OCI-LY1 (cell line): ENCODE results near the gene EMID1.

Source experiments
- EZH2 ChIP-seq: fragments of 200-600 bp; sonication (generic), shearing (Covaris generic); IDR thresholded peaks from 2 replicates; pipeline ENCODE4 v1.8.0; 2017; ENCODE audit warnings: borderline replicate concordance, mixed run types, mild to moderate bottlenecking, antibody characterized with exemption, low read length, moderate library complexity, mixed read lengths
- TF ChIP-seq, protein P1 (sequence below): fragments of 200-600 bp; sonication (generic), shearing (Covaris generic); IDR thresholded peaks from 2 replicates; pipeline ENCODE4 v1.5.1; 2017; ENCODE audit warnings: mild to moderate bottlenecking, antibody characterized with exemption, low read length, moderate library complexity, mixed read lengths

GRCh38 chr22:29194184-29194583 lies 11.5 kb upstream of the EMID1 start:
- TF ChIP-seq, protein P1, sequence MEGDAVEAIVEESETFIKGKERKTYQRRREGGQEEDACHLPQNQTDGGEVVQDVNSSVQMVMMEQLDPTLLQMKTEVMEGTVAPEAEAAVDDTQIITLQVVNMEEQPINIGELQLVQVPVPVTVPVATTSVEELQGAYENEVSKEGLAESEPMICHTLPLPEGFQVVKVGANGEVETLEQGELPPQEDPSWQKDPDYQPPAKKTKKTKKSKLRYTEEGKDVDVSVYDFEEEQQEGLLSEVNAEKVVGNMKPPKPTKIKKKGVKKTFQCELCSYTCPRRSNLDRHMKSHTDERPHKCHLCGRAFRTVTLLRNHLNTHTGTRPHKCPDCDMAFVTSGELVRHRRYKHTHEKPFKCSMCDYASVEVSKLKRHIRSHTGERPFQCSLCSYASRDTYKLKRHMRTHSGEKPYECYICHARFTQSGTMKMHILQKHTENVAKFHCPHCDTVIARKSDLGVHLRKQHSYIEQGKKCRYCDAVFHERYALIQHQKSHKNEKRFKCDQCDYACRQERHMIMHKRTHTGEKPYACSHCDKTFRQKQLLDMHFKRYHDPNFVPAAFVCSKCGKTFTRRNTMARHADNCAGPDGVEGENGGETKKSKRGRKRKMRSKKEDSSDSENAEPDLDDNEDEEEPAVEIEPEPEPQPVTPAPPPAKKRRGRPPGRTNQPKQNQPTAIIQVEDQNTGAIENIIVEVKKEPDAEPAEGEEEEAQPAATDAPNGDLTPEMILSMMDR: no peak
- no peak for TF ChIP-seq EZH2
